GM19397 (cell line): ENCODE data around the gene GMFB.

Experiments used
- ATAC-seq: cut with Tn5 transposase; IDR thresholded peaks from one replicate; pipeline ENCODE4 v1.9.1; 2021; ENCODE audit warnings: mild to moderate bottlenecking, moderate library complexity; ENCODE audit not compliant: unreplicated experiment

The GMFB gene

DNA sequence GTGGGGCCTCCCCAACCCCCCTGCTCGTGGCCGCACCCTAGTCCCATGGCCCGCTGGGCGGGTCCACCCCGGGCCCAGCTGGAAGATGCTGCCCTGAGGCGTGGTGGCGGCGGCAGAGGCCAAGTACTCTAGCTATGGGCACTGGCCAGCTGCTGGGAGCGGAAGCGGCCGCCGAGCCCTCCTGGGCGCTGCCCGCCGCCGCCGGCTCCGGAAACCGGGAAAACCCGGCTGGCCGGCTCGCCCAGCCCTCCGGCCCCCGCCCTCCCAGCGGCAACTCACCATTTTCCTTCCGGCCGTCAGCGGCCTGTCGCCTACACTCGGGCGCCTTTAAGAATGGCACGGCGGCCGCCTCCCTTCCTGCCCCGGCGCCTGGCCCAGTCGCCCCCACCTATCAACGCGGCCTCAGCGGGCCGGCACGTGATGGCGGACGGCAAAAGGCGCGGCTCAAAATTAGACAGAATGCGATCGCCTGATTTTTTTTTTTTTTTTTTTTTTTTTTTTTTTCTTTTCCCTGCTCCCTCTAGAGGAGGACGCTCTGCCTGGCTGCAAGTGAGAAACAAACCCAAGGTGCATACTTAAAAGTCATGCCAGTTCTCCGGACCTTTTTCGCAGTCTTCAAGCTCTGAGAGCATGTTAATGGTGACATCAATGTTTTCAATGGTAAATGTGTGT lies at the start of gene GMFB:
GMFB (minus strand) TSS at position 335 of the 672 bp plus-strand sequence; CDS start at position 282, 53 bp downstream.
- peak; percentile 92 for ATAC-seq

DNA sequence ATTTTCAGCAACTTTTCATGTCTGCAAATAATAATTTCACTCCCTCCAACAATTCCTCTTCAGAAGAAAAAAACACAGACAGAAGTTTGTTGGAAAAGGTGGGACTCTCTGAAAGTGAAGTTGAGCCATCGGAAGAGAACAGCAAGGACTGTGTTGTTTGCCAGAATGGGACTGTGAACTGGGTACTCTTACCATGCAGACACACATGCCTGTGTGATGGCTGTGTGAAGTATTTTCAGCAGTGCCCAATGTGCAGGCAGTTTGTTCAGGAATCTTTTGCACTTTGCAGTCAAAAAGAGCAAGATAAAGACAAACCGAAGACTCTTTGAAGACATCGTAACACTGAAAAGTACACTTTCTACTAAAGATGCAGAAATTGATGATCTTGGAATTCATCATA lies 49.3 kb upstream of the GMFB start:
- ATAC-seq = no peak

DNA sequence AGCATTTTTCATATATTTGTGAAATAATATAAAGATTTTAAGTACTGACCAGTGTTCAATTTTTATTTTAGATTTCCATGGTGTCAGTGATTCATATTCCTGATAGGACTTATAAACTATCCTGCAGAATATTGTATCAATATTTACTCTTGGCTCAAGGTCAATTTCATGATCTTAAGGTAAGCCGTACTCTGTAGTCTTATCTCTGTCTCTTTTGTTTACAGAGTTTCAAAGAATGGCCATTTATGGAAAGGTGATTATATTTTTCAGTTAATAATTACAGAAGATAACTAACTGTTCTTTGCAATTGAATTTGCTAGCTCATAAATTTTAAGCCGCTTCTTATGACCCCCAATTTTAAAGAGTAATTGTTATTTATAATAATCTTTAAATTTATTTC lies 48.9 kb upstream of the GMFB start:
- no peak for ATAC-seq

DNA sequence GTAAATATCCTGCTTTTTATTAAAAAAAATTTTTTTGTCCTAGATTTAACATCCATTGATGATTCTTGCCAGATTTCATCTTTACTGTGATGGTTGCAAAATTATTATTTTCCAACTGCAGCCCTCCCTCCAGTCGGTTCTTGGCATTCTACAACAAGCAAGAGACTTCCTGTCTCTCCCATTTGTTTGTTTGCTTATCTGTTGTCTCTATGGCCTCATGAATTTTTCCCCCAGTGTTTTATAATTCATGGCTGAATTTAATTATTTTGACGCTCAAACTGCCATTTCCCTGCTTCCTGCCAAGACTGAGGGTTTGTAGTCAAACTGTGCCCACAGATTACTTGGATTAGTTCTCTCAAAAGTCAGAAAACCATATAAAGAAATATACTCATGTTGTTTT lies 46.9 kb upstream of the GMFB start:
- ATAC-seq = no peak

DNA sequence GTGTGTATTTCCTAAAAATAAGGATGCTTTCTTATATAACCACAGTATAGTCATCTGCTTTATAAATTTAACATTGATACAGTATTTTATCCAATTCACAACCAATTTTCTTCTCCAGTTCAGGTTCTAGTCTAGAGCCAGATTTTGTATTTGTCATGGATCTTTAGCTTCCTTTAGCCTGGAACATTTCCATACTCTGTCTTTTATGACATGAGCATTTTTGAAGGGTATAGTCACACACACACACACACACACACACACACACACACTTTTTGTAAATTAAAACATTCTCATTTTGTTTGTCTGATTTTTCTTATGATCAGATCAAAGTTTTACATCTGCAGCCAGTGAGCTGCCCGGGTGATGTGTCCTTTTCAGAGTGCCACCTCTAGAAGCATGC lies 46.3 kb upstream of the GMFB start:
- ATAC-seq = no peak

DNA sequence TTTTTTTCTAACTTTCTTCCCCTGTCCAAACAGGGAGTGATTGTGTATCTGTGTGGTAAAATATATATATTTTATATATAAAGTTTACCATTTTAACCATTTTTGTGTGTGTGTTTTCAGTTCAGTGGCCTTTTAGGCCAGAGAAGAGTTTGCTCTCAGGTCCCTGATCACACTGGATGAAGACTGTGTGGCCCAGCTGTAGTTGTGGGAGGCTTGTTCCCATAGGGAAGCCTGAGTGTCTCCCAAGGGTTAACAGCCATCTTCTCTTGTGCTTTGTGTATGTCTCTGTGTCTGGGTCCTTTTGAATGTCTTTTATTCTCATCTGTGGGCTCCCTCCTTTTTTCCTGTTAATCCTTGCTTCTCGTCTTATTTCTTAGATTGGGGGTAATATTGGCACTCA lies 44.3 kb upstream of the GMFB start:
- no peak for ATAC-seq

DNA sequence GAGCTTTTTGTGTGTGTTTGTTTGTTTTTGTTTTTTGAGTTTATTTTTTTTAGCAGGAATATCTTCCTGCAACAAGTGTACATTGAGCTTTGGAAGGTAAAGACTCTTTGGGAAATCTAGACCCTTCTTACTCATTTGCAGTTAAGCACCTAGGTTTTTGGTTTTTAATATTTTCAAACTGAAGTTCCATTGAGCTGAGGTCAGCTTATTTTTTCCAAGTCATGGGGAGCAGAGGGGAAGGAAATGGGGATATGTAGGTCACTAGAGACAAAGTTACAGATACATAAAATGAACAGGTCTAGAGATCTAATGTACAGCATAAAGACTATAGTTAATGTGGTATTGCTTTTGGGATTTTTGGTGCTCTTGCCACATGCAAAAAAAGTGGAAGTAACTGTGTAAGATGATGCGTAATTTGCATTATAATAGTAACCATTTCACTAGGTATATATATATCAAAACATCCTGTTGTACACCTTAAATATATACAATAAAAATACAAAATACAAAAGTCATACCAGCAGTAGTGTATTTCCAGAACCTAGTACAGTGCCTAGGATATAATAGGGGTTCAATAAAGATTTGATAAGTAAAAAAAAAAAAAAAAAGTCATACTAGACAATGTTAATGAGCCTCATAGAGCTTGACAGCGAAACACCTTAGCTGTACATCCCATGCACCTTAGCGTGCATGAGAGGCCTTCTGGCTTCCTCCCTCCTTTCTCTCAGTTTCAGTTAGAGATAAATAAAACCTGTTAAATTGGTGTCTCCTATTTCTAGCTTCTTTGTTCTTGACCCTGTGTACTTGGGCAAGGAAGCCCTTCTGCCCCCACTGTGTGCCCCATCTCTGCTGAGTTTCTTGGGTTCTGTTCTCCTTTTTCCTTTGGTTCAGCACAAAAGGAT lies 43.6 kb upstream of the GMFB start:
- peak; percentile 95 for ATAC-seq

DNA sequence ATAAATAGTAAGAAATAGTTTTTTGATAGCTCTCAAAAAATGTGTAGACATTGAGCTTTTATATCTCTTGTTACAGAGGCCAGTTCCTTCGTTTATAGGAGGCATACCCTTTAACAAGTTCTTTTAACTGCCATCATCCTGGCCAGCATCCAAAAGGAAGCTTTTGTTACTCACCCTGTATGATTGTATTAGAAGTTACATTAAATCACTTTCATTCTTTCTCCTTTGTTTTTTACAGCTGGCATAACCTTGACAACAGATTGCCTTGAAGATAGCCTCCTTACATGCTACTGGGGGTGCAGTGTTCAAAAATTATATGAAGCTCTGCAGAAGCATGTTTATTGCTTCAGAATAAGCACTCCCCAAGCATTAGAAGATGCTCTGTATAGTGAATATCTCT lies 41.0 kb upstream of the GMFB start:
- no peak for ATAC-seq

DNA sequence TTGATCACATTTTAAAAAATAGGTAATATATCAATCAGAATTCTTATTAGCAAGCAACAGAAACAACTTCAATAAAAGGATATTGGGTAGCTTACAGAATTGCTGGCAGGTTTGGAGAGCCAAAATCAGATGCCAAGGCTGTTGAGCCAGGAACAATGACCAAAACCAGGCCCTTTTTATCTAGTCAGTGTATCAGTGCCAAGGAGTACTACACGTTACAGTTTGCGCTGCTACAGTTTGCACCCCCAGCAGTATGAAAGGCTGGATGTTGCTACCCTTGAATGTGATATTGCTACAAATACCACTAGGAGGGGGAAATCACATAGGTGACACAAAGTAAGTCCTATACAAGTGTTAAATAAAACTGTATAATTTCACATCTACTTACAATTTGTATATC lies 40.2 kb upstream of the GMFB start:
- no peak for ATAC-seq

DNA sequence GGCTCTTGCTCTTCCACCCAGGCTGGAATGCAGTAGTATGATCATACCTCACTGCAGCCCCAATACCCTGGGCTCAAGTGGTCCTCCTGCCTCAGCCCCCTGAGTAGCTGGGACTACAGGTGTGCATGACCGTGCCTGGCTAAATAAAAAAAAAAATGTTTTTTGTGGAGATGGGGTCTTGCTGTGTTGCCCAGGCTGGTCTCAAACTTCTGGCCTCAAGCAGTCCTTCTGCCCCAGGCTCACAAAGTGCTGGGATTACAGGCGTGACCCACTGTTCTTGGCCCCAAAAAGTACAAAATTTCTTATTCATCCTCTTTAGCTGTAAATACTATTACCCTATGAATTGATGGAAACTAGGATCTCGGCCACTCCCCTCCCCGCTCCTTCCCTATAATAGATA lies 35.6 kb upstream of the GMFB start:
- no peak for ATAC-seq

DNA sequence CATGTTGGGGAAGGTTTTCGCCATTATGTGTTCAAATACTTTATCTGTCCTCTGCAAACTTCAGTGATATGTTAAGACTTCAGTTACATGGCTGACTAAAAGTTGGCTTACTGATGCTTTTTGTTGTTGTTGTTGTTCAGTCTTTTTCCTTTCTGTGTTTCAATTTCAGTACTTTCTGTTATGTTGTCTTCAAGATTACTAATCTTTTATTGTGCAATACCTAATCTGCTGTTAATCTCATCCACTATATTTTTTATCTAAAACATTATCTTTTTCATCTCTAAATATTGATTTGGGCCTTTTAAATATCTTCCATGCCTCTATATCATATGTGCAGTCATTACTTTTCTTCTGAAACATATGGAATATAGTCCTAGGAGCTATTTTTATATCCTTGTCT lies 27.9 kb upstream of the GMFB start:
- ATAC-seq = no peak

DNA sequence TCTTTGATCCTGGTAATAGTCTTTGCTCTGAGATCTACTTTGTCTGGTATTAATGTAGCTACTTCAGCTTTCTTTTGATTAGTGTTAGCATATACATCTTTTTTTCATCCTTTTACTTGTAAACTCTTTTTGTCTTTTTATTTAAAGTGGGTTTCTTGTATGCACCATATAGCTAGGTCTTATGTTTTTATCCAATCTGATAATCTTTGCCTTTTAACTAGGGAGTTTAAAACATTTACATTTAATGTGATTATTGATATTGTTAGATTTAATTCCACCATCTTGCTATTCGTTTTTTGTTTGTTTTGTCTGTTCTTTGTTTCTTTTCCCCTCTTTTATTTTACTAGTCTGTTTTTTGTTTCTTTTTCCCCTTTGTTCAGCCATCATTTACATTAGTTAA lies 26.9 kb upstream of the GMFB start:
- ATAC-seq = no peak

DNA sequence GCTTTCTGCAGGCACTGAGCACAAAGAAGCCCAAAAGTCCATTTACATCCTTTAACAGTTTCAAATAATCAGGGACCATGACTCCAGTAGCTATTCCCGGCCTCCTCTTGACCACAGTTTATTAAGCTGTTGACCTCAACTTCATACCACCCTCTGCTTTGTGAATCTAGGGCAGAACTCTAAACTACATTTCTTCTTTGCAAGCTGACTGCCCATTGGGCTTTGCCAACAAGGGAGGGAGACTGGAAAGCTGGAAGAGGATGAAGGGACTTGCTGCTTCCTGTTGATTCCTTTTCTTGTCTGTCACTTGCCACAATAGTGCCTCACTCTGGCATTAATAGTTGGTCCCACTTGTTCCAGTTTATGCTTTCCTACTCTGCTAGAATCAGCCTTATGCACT lies 23.6 kb upstream of the GMFB start:
- ATAC-seq = no peak

DNA sequence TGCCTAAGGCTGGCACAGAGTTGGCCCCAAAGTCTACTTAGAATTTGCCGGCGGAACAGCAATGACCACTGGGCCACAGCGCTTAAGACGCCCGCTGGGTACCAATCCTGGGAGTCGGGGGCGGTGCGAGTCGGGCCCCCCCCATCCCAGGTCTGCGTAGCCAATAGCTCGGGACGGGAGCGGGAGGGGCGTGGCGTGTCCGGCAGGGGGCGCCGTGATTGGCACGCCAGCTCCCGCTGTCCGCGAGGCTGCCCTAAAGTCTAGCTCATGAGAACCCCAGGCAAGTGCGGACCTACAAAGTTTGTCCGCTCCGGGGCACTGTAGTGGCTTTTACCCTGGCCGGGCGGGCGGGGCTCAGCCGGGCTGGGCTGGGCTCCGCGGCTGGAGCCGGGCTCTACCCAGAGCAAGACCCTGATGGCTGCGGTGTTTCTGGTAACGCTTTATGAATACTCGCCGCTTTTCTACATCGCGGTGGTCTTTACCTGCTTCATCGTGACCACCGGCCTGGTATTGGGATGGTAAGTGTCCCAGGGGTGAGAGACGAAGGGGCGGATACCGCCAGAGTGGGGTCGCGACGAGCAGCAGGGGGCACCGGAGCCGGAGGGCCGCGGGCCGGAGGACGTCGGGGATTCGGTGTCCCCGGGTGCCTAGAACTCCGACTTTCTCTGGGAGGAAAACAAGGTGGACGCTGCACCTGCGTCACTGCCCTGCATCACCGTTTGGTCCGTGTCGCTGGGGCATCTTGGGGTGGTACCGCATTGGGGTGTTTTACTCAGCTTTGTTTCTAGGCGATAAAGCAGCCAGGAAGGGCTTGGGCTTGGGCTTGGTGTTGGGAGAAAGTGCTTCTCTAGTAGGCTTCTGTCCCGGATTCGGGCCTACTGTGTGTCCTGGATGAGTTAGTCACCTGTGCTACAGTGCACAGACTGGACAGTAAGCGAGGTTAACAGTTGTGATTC lies 21.0 kb upstream of the GMFB start, which contains the start of gene CGRRF1:
CGRRF1 (plus strand) TSS at position 361 of the 956 bp plus-strand sequence; CDS start at position 415, 54 bp downstream.
- peak; percentile 97 for ATAC-seq

DNA sequence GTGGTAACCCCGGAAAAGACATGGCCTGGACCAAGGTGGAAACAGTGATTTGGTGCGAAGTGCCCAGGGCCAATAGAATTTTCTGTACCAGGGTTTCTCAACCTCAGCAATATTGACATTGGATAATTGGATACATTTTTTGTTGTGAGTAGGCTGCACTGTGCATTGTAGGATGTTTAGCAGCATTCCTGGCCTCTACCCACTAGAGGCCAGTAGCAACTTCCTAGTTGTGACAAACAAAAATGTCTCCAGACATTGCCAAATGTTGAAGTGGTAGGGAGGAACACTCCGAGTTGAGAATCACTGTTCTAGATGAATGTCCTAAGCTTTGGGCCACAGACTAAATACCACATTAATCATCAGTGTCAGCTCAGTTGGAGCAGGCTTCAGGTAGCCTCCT lies 14.7 kb upstream of the GMFB start:
- ATAC-seq = no peak

DNA sequence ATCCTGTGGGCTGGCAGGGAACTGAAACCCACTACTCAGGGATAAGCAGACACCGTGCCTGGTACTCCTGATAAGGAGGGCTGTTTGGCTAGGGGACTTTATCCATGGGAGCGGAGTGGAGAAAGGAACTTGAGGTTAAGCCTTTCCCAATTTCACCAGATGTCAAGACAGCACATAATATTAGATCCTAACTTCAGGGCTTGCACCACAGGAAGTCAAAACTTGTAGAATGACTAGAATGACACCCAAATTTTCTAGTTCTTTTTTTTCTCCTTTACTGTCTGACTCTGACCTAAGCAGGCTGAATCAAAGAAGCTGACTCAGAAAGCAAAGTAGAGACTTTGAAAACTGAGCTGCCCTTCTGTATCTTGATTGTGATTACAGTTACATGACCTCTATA lies 13.8 kb upstream of the GMFB start:
- ATAC-seq = no peak

DNA sequence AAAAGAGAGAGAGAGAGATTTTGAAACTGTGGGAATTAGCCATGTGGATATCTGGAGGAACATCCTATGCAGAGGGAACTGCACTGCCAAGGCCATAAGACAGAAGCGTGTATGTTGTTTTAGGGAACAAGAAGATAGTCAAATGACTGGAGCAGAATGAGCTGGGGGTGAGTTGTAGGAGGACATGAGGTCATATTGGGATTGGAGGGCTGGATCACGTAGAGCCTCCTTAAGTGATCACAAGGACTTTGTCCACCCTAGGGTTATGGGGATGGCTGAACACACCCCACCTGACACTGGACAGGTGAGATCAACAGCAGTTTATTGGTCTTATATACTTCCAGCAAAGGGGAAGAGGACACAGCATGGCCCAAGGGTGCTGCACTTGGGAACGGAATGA lies 12.7 kb upstream of the GMFB start:
- ATAC-seq = no peak

DNA sequence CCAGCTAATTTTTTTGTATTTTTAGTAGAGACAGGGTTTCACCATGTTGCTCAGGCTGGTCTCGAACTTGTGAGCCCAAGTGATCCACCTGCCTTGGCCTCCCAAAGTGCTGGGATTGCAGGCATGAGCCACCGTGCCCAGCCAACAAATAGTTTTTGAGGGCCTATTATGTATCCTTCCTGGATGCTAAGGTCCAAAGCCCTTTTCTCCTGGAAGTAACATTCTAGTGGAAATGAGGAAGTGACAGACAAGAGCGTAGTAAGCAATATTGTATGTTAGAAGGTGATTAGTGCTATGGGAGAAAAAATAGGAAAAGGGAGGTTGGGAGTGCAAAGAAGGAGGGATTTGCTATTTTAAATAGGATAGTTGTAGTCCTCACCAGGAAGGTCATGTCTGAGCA lies 12.0 kb upstream of the GMFB start:
- no peak for ATAC-seq

DNA sequence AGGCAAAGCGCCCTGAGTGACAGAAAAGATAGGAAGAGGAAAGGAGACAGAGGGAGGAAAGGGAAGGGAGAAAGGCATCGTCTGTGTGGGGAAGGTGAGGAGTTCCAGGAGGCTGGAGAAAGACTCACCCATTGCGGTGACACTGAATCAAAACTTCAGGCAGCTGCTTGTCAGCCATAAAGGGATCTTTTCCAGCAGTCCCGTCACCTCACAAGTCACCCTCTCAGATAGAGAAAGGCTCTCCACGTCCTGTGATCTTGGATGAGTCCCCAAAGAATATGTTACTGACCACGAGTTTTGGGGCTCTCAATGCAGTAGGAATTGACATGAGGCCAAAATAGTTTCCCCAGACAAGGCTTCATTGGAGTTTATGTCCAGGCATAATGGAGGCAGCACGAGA lies 9.8 kb upstream of the GMFB start:
- no peak for ATAC-seq

DNA sequence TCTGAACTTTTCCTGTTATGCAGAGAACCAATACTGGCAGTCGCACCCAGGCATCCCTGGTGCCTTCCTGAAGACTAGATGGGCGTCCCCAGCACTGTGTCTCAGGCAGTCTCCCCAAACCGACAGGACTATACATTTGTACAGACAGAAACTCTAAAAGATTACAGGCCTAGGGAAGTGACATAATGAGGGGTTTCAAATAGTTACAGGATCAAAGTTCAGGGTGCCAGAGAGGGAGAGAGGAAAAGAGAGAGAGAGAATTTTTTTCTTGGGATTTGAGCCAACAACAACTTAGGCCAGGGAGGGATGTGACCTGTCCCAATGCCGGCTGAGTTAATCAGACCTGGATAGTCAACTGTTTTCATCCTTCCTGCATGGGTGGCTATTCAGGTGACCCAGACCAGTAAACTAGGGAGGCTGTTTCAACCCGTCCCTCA lies 9.3 kb upstream of the GMFB start:
- ATAC-seq = no peak

DNA sequence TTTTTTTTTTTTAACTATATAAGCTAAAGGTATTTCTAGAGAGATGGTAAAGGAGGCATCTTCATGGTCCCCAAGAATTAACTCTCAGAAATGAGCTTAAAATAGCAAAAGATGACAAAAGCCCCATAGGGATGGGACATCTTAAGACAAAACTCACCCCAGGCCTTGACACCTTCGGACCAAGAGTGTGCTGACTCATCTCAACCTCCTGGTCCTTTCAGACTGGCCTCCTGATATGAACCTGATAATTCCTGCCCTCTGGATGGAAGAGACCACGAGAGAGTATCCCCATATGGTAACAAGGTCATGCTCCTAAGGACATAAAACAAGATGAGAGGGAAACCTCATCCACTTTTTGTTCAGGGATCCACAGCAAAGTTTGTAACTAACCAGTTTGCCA lies 8.4 kb upstream of the GMFB start:
- no peak for ATAC-seq
